MV-4-11 (cell line): ENCODE measurements around the gene CD19.
A peak's percentile ranks its signal among the peaks of the same experiment; 100 is the strongest.

Experiments
- DNase-seq: peaks from one replicate; lab custom pipeline; 2025; lab: John Stamatoyannopoulos, UW

The CD19 gene

GRCh38 chr16:28982418-28982817 is 50.6 kb downstream of the CD19 start:
- no peak for DNase-seq

GRCh38 chr16:28982949-28983348 is 51.2 kb downstream of the CD19 start:
- DNase-seq, result no peak

GRCh38 chr16:28983644-28984043 is 51.9 kb downstream of the CD19 start:
- peak; percentile 87 for DNase-seq

GRCh38 chr16:28984091-28984490 is 52.3 kb downstream of the CD19 start:
- no peak for DNase-seq

GRCh38 chr16:28984619-28985135 is 52.9 kb downstream of the CD19 start, which contains the start of gene LAT:
Gene LAT, plus strand, starts transcription at chr16:28985052. Its CDS starts 366 bp downstream, at chr16:28985418.
- peak; percentile 78 for DNase-seq

GRCh38 chr16:28985211-28986041 is 53.7 kb downstream of the CD19 start:
- no peak for DNase-seq

- no peak for DNase-seq
These were observed 54.3 kb downstream of the CD19 start for GRCh38 chr16:28986046-28986445.

GRCh38 chr16:28986492-28986891 is 54.7 kb downstream of the CD19 start:
- DNase-seq, result no peak

- DNase-seq, result no peak
These were observed 55.5 kb downstream of the CD19 start for GRCh38 chr16:28987170-28987853.
